ENCODE data around the gene SIVA1. TPM values are rescaled to one million over a fixed set of nuclear protein-coding genes. Genes with fewer than 3 reads are reported as not detected.

The SIVA1 gene
- total and polyA plus RNA-seq, 9 of the 15 experiments (the other 6 are each of a cell fraction or from before 2014, with no cell fraction given): 4.2 to 186 (median 54.2) TPM

- TF ChIP-seq ZBTB12 (CRISPR knock-in tag; IDR thresholded peaks at IDR 0.05) (peak; percentile 32; the same call in 1 of the 2 replicates), ZNF263 (CRISPR knock-in tag; IDR thresholded peaks at IDR 0.05; ENCODE audit: borderline replicate concordance) (peak; percentile 99)
Observed at GRCh38 chr14:104729176-104729834, 23.6 kb upstream of the SIVA1 start (continued).

- ATAC-seq: peak; percentile 64
- 0% methylated on average over 2 of the region's 16 CpGs for WGBS (ENCODE audit: insufficient coverage, low coverage, missing lambda C conversion rate)
- H3K4me2 ChIP-seq (ENCODE audit: insufficient read depth, low read length): peak overlapping the region; percentile 84
- H3K4me3 ChIP-seq: peak overlapping the region; percentile 40
- H3K79me2 ChIP-seq (ENCODE audit: control insufficient read depth, insufficient read depth, low read length): peaks cover 10% of the 10 kb centered on the region
- CTCF ChIA-PET (ENCODE audit: low intra/inter-chr PET ratio): no interaction called here
- H3K27ac ChIP-seq (ENCODE audit: extremely low read depth, low read depth, low read length): peak overlapping the region; percentile 85
- H3K27me3 ChIP-seq (ENCODE audit: control insufficient read depth in 2 of 2, insufficient read depth in 2 of 2, low read length in 2 of 2): no peaks in the 10 kb centered on the region
- H3K9me1 ChIP-seq (ENCODE audit: control insufficient read depth, insufficient read depth, low read length): peaks cover 4% of the 10 kb centered on the region
- intact Hi-C loops (cut with micrococcal nuclease) (no loop called here), in situ Hi-C loops (cut with MboI) (no loop called here)
- H3K4me1 ChIP-seq (replicated peaks in 1 of 2; ENCODE audit: control insufficient read depth in 2 of 2, insufficient read depth in 2 of 2, low read length in 2 of 2): peaks cover 15 to 90% of the 10 kb centered on the region in 2 experiments
- H4K20me1 ChIP-seq (replicated peaks; ENCODE audit: control insufficient read depth, insufficient read depth, low read length): no peaks in the 10 kb centered on the region; the same call in 1 of the 2 replicates
- FAIRE-seq: no peak
- BruUV-seq (replicated peaks): no TSS peak
- H2AFZ ChIP-seq (ENCODE audit: low read depth, low read length): peak overlapping the region; percentile 91
- no peaks in the 10 kb centered on the region for H3K36me3 ChIP-seq (ENCODE audit: control insufficient read depth, insufficient read depth, low read length)
- POLR2A ChIA-PET: no interaction called here
- H3K9ac ChIP-seq (ENCODE audit: insufficient read depth in 1 of 2, low read depth in 2 of 2, low read length in 2 of 2): peak overlapping the region; percentile 79 to 90
- H3K9me3 ChIP-seq (replicated peaks; ENCODE audit: control insufficient read depth, insufficient read depth, low read depth, low read length): no peaks in the 10 kb centered on the region
- DNase-seq (ENCODE audit: extremely low read depth in 1 of 4, low spot score in 3 of 4): peak; percentile 71 to 84 (median 80)
- TF ChIP-seq CTBP1 (IDR thresholded peaks at IDR 0.05; ENCODE audit: borderline replicate concordance): peak; percentile 33; the same call in 1 of the 2 replicates
- TF ChIP-seq NR2C2 (CRISPR knock-in tag; IDR thresholded peaks at IDR 0.05): no peak
- TF ChIP-seq NR2C2 (tag; IDR thresholded peaks at IDR 0.05): peak; percentile 35; the same call in 1 of the 2 replicates
- no peak for TF ChIP-seq ID3 (CRISPR knock-in tag; IDR thresholded peaks at IDR 0.05)
- 0 out of 2 replicates have a peak, but pooled peaks have one; percentile 16 for TF ChIP-seq ID3 (tag; IDR thresholded peaks at IDR 0.05)
- peak; percentile 14 for TF ChIP-seq PHF20 (IDR thresholded peaks at IDR 0.05; ENCODE audit: partially characterized antibody)
- TF ChIP-seq NEUROD1 (IDR thresholded peaks at IDR 0.05; ENCODE audit: borderline replicate concordance, low read depth, low read length, partially characterized antibody): no peak
- no peak for TF ChIP-seq FOXM1 (IDR thresholded peaks at IDR 0.05; ENCODE audit: low read depth)
- TF ChIP-seq FOXM1 (CRISPR knock-in tag; IDR thresholded peaks at IDR 0.05; ENCODE audit: low read depth): peak; percentile 17; the same call in 1 of the 2 replicates
- TF ChIP-seq HOXB6 (CRISPR knock-in tag; IDR thresholded peaks at IDR 0.05; ENCODE audit: borderline replicate concordance): no peak
- peak; percentile 54; the same call in 1 of the 2 replicates for TF ChIP-seq ZBTB7A (IDR thresholded peaks at IDR 0.05; ENCODE audit: borderline replicate concordance, control insufficient read depth, low read depth, low read length)
- 0 out of 2 replicates have a peak, but pooled peaks have one; percentile 28 for TF ChIP-seq GABPB1 (CRISPR knock-in tag; IDR thresholded peaks at IDR 0.05)
- TF ChIP-seq HNRNPL (IDR thresholded peaks at IDR 0.05; ENCODE audit: low read depth, low read length): peak; percentile 64; the same call in 1 of the 2 replicates
- no peak for TF ChIP-seq ZNF124 (CRISPR knock-in tag; IDR thresholded peaks at IDR 0.05)
- no peak for TF ChIP-seq ETV6 (IDR thresholded peaks at IDR 0.05; ENCODE audit: borderline replicate concordance in 1 of 2, low read depth in 2 of 2, low read length in 1 of 2)
- no peak for TF ChIP-seq ETV6 (CRISPR knock-in tag; IDR thresholded peaks at IDR 0.05; ENCODE audit: borderline replicate concordance)
- peak; percentile 35; the same call in 1 of the 2 replicates for TF ChIP-seq ZEB2 (IDR thresholded peaks at IDR 0.05)
- peak; percentile 58 for TF ChIP-seq KDM5B (IDR thresholded peaks at IDR 0.05; ENCODE audit: insufficient replicate concordance, low read depth, low read length)
- peak; percentile 78; the same call in 1 of the 2 replicates for TF ChIP-seq PHF8 (IDR thresholded peaks at IDR 0.05; ENCODE audit: borderline replicate concordance, low read length)
Observed at GRCh38 chr14:104729835-104730181, 23.1 kb upstream of the SIVA1 start.

Data from K562 (cell line).